Placental pericyte (primary cell): ENCODE measurements around the gene ASB17. TPM values are rescaled to one million over a fixed set of nuclear protein-coding genes. Genes with fewer than 3 reads are reported as not detected.

Source experiments
- total RNA-seq: library from RNA; depleted of rRNA; stranded (reverse); fragments of >200 nt; gene quantifications from 2 replicates; pipeline ENCODE4 v1.2.3, GENCODE V29; 2012

Gene ASB17, protein sequence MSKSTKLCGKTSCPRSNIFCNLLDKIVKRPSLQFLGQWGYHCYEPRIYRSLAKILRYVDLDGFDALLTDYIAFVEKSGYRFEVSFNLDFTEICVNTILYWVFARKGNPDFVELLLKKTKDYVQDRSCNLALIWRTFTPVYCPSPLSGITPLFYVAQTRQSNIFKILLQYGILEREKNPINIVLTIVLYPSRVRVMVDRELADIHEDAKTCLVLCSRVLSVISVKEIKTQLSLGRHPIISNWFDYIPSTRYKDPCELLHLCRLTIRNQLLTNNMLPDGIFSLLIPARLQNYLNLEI
- not detected in 2 replicates for total RNA-seq

DNA sequence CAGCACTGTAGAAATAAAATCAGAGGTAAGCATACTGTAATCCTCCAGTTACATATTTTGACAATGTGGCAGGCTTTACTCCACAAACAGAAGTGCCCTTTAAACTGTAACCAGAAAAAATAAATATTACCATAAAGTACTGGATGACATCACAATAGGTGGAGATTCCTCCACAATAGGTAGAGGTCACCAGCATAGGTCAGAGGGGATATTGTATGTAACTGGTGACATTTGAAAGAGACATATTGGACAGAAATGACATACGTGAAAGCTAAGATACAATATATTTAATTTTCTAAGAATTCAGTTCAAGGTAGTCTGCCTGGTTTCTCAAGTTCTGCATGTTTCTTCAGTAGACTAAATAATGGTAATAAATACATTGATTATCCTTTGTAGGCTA is at the start of gene ASB17:
TSS of gene ASB17 (minus strand) at position 101 of the 400 bp plus-strand sequence. CDS start 113 bp downstream, outside the sequence.

Other genes starting within 250 kb of the ASB17 start
- 29.3 and 30.5 TPM in 2 replicates for gene ACADM, start 207.7 kb downstream of the ASB17 start, total RNA-seq
- gene RABGGTB, start 146.1 kb downstream of the ASB17 start, total RNA-seq, result 69.2 and 116 TPM in 2 replicates
- gene MSH4, start 135.5 kb downstream of the ASB17 start, total RNA-seq, result under 0.01 TPM in 1 of 2 replicates, not detected in the other
- 0.57 TPM in 1 of 2 replicates, not detected in the other for gene ST6GALNAC3, start 142.3 kb upstream of the ASB17 start, total RNA-seq